Neural crest cell (in vitro differentiated cells): Measurements from ENCODE around the gene NSA2. TPM values are rescaled to one million over a fixed set of nuclear protein-coding genes. Genes with fewer than 3 reads are reported as not detected.
"Not testable (repeated sequence)": the region's sequence is repeated elsewhere in the genome, so short reads cannot be mapped to it uniquely, and the experiment has no call there.

Experiments
- DNase-seq: peaks from one replicate; pipeline ENCODE4 v3.0.0; 2021; ENCODE audit warnings: low read depth, mixed read lengths, low spot score
- H3K27ac Mint-ChIP-seq: one replicate; pipeline ENCODE4 v1.8.0; 2021; ENCODE audit warnings: mild to moderate bottlenecking, mixed read lengths; ENCODE audit not compliant: unreplicated experiment
- H3K27me3 Mint-ChIP-seq: 2 replicates; pipeline ENCODE4 v1.8.0; 2021; ENCODE audit warnings: low read depth, mild to moderate bottlenecking, mixed read lengths
- H3K36me3 Mint-ChIP-seq: 2 replicates; pipeline ENCODE4 v1.8.0; 2021; ENCODE audit warnings: low read depth, mild to moderate bottlenecking, mixed read lengths
- H3K4me1 Mint-ChIP-seq: 2 replicates; pipeline ENCODE4 v1.8.0; 2021; ENCODE audit warnings: mixed read lengths
- H3K4me3 Mint-ChIP-seq: one replicate; pipeline ENCODE4 v1.8.0; 2021; ENCODE audit warnings: mild to moderate bottlenecking, mixed read lengths
- H3K9me3 Mint-ChIP-seq: 2 replicates; pipeline ENCODE4 v1.8.0; 2021; ENCODE audit warnings: mixed read lengths
- total RNA-seq: library from RNA; stranded (reverse); gene quantifications from 2 replicates; pipeline ENCODE4 v1.2.1, GENCODE V29; 2021
- TF ChIP-seq, protein P1 (sequence below): fragments of 200-600 bp; sonication (generic); conservative IDR thresholded peaks from 2 replicates; pipeline ENCODE4 v1.5.0; 2021; ENCODE audit warnings: antibody characterized with exemption, mild to moderate bottlenecking

The NSA2 gene
- total RNA-seq, 1 donor from 2014 or later = 77.1 TPM

DNA sequence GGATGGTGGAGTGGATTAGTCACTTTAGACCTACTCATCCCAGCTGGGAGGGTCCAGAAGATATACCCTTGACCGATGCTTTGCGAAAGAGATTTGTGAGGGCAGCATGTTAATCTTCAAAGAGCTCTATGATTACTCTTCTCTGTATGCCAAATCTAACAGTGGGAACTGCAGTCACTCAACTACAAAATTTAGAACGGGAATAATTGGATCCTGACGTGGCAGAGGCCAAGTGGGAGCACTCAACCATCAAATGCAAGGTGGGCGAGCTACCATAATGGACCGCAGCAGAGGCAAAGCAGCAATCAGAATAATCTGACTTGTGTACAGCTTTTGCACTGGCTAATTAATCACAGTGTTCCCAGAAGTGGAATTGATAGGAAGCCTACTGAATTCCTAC, 20.4 kb downstream of the NSA2 start:
- peaks cover 48% of the 10 kb centered on the region for H3K36me3 Mint-ChIP-seq
- TF ChIP-seq, protein P1, sequence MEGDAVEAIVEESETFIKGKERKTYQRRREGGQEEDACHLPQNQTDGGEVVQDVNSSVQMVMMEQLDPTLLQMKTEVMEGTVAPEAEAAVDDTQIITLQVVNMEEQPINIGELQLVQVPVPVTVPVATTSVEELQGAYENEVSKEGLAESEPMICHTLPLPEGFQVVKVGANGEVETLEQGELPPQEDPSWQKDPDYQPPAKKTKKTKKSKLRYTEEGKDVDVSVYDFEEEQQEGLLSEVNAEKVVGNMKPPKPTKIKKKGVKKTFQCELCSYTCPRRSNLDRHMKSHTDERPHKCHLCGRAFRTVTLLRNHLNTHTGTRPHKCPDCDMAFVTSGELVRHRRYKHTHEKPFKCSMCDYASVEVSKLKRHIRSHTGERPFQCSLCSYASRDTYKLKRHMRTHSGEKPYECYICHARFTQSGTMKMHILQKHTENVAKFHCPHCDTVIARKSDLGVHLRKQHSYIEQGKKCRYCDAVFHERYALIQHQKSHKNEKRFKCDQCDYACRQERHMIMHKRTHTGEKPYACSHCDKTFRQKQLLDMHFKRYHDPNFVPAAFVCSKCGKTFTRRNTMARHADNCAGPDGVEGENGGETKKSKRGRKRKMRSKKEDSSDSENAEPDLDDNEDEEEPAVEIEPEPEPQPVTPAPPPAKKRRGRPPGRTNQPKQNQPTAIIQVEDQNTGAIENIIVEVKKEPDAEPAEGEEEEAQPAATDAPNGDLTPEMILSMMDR = no peak
- no peaks in the 10 kb centered on the region for H3K27me3 Mint-ChIP-seq

DNA sequence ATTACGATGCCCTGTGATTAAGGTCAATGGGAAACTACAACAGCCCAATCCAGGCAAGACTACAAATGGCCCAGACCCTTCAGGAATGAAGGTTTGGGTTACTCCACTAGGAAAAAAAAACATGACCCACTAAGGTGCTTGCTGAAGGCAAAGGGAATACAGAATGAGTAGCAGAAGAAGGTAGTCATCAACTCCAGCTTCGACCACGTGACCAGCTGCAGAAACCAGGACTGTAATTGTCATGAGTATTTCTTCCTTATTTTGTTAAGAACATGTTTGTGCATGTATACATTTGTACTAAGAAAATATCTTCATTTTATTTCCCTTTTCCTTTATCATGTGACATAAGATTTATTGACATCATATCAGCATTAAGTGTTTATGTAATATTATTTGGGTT, 24.6 kb downstream of the NSA2 start:
- H3K4me1 Mint-ChIP-seq, H3K27me3 Mint-ChIP-seq, H3K4me3 Mint-ChIP-seq, DNase-seq, H3K27ac Mint-ChIP-seq: not testable (repeated sequence)
- H3K9me3 Mint-ChIP-seq = peaks cover 15% of the 10 kb centered on the region
- H3K36me3 Mint-ChIP-seq = peaks cover 49% of the 10 kb centered on the region

More for the DNA sequence above, 20.4 kb downstream of the NSA2 start:
- no peak for DNase-seq
- H3K4me1 Mint-ChIP-seq = no peaks in the 10 kb centered on the region
- peaks cover 14% of the 10 kb centered on the region for H3K9me3 Mint-ChIP-seq
- H3K4me3 Mint-ChIP-seq = no peak overlapping the region
- no peak overlapping the region for H3K27ac Mint-ChIP-seq

DNA sequence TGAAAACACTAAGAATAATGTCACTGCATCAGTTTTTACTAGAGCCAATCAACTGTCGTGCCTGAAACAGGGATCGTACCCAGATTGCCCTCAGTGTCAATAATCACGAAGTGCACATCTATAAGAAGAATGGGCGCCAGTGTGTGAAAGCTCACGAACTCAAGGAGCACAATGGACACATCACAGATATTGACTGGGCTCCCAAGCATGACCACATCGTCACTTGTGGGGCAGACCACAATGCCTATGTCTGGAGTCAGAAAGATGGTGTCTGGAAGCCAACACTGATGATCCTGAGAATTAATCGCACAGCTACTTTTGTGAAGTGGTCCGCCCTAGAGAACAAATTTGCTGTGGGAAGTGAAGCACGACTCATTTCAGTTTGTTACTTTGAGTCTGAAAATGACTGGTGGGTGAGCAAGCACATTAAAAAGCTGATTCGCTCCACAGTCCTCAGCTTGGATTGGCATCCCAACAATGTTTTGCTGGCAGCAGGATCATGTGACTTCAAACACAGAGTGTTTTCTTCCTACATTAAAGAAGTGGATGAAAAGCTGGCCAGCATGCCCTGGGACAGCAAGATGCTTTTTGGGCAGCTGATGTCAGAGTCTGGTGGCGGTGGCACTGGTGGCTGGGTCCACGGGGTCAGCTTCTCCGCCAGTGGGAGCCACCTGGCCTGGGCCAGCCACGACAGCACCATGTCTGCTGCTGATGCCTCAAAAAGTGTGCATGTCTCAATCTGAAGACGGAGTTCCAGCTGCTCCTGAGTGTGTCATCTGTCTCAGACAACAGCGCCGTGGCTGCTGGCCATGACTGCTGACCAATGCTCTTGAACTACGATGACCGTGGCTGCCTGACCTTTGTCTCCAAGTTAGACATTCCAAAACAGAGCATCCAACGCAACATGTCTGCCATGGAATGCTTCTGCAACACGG, 32.2 kb downstream of the NSA2 start:
- Mint-ChIP-seq H3K4me3 (no peak overlapping the region), H3K36me3 (peaks cover 10% of the 10 kb centered on the region), H3K4me1 (no peaks in the 10 kb centered on the region), H3K27me3 (no peaks in the 10 kb centered on the region), H3K27ac (peak overlapping the region; percentile 57), H3K9me3 (no peaks in the 10 kb centered on the region)
- TF ChIP-seq, protein P1 = no peak
- no peak for DNase-seq

DNA sequence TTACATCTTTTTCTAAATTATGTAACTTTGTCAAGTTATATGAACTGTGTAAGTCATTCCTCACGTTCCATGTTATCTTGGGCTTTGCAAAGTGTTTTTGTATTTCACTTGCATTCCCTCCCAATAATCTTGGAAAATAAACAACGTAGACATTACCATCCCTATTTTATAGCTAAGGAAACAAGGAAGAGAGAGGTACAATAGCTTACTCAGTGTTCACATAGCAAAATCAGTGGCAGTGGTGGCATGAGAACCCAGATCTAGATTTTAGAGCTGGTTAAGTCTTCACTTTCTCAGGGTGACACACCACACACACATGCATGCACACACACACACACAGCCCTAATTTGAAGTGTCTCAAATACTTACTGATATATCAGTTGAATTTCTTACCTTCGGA, 34.1 kb downstream of the NSA2 start:
- Mint-ChIP-seq H3K4me3 (no peak overlapping the region), H3K4me1 (no peaks in the 10 kb centered on the region), H3K9me3 (no peaks in the 10 kb centered on the region), H3K27me3 (no peaks in the 10 kb centered on the region), H3K36me3 (peaks cover 10% of the 10 kb centered on the region), H3K27ac (no peak overlapping the region)
- DNase-seq = no peak
- TF ChIP-seq, protein P1 = no peak

DNA sequence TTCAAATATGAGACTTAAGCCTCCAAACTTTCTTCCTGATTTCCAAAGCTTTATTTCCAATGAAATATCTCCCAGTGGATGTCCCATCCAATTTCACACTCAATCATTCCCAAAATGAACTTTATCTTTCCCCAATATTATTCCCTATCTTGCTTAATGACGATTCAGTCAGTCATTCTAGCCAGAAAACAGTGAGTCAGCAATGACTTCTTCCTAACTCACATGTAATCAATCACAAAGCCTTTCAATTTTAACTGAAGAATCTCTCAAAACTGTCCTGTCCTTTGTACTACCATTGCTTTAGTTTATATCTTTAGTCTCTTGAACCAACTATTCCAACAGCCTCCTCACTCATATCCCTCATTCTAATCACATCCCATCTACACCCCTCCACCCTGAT, 34.9 kb downstream of the NSA2 start:
- Mint-ChIP-seq H3K4me3 (no peak overlapping the region), H3K27me3 (no peaks in the 10 kb centered on the region), H3K4me1 (no peaks in the 10 kb centered on the region), H3K36me3 (peaks cover 10% of the 10 kb centered on the region), H3K9me3 (no peaks in the 10 kb centered on the region), H3K27ac (no peak overlapping the region)
- TF ChIP-seq, protein P1 = no peak
- DNase-seq = no peak

DNA sequence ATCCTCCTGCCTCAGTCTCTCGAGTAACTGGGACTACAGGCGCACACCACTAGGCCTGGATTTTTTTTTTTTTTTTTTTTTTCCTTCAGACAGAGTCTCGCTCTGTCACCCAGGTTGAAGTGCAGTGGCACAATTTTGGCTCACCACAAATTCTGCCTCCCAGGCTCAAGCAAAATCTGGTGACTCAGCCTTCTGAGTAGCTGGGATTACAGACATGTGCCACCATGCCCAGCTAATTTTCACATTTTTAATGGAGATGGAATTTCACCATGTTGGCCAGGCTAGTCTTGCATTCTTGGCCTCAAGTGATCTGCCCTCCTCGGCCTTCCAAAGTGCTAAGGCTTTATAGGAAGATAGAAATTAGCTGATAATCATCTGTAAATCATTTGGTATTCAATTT, 43.9 kb downstream of the NSA2 start:
- TF ChIP-seq, protein P1 = no peak
- H3K27me3 Mint-ChIP-seq = no peaks in the 10 kb centered on the region
- peaks cover under 1% of the 10 kb centered on the region for H3K4me1 Mint-ChIP-seq
- H3K9me3 Mint-ChIP-seq = no peaks in the 10 kb centered on the region
- DNase-seq = no peak
- no peak overlapping the region for H3K27ac Mint-ChIP-seq
- H3K4me3 Mint-ChIP-seq = no peak overlapping the region
- H3K36me3 Mint-ChIP-seq = peaks cover 6% of the 10 kb centered on the region
